ENCODE data around the gene LRP1B.

DNA sequence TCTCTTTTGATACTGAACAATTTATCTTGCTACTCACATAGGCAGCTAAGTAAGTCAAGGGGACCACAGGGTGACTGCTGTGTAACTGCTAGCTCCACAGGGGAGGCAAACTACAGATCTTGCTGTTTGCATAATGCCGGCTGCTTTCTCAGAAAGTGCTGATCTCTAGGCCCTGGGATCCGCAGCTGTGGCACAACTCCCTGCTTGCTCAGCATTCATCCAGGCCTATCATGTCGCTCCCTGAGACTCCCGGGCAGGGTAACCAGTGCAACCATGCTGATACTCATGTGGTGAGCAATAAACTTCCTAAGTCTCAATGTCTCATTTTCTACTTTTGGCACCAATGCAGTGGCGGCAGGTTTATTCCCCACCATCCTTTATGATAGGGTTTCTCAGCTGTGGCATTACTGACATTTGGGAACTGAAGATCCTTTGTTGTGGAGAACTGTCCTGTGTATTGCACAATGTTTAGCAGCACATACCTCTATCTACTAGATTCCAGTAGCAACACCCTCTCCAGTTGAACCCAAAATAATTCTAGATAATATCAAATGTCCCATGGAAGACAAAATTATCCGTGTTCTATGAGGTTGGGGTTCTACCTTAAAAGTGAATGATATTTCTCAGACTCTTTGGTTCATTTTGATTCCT, 1101.3 kb downstream of the LRP1B start:
- TF ChIP-seq EZH2phosphoT487 (IDR thresholded peaks at IDR 0.05; ENCODE audit: insufficient read depth, low read depth): no peak
- no peak for TF ChIP-seq EZH2 (IDR thresholded peaks at IDR 0.05; ENCODE audit: insufficient read depth, poor library complexity, severe bottlenecking)
